Measurements from ENCODE around the gene FGD2.

- TF ChIP-seq CTCF (IDR thresholded peaks at IDR 0.05; ENCODE audit: insufficient read depth, low read length, poor library complexity, severe bottlenecking), result no peak
- no peak for TF ChIP-seq EZH2phosphoT487 (conservative IDR thresholded peaks at IDR 0.05; ENCODE audit: low read length)
Measured at GRCh38 chr6:36961441-36962435, 43.7 kb upstream of the FGD2 start.
